Thyroid gland (tissue), 4 donors: ENCODE results near the gene OR51I1.

ENCODE experiments used
- CTCF ChIP-seq, 6 experiments: fragments of 200-600 bp in 3 of 6; fragments of 450-650 bp in 3 of 6; sonication (generic) in 3 of 6; IDR thresholded peaks; one replicate each; pipeline ENCODE4 v1.5.1; 2016 to 2019; ENCODE audit warnings: antibody characterized with exemption in 6 of 6, mild to moderate bottlenecking in 2 of 6, inconsistent platforms in 1 of 6, moderate library complexity in 1 of 6
- POLR2A ChIP-seq, 2 donors: fragments of 450-650 bp; IDR thresholded peaks; one replicate each; pipeline ENCODE4 v1.6.1; 2017; ENCODE audit warnings: antibody characterized with exemption in 2 of 2, mild to moderate bottlenecking in 2 of 2, moderate library complexity in 1 of 2

GRCh38 chr11:5473921-5474320 is 32.6 kb upstream of the OR51I1 start:
- TF ChIP-seq CTCF (IDR thresholded peaks at IDR 0.05) (no peak), POLR2A (IDR thresholded peaks at IDR 0.05) (no peak)
